Fibroblast of villous mesenchyme (primary cell): ENCODE data around the gene ZDHHC24. TPM values are rescaled to one million over a fixed set of nuclear protein-coding genes. Genes with fewer than 3 reads are reported as not detected.

Source experiments
- DNase-seq: peaks from one replicate; pipeline ENCODE4 v3.0.0-alpha.2; 2010; ENCODE audit warnings: low read depth
- H3K4me3 ChIP-seq: 2 replicates; pipeline ENCODE4 v1.5.1; 2011; ENCODE audit warnings: low read depth, mild to moderate bottlenecking, low read length
- CTCF ChIP-seq: IDR thresholded peaks from 2 replicates; pipeline ENCODE4 v1.5.1; 2012; ENCODE audit warnings: low read depth, mild to moderate bottlenecking, low read length; ENCODE audit not compliant: insufficient read depth
- total RNA-seq: library from RNA; depleted of rRNA; stranded (reverse); fragments of >200 nt; gene quantifications from 2 replicates; pipeline ENCODE4 v1.2.3, GENCODE V29; 2012

ZDHHC24 gene
- total RNA-seq, 1 donor: 9.5 TPM

- TF ChIP-seq CTCF: no peak
- DNase-seq: peak; percentile 97
- H3K4me3 ChIP-seq: peak within 1 kb of the TSS; percentile 90
Measured at GRCh38 chr11:66480117-66480938, 65.5 kb downstream of the ZDHHC24 start, which contains the start of gene DPP3. DPP3 (plus strand) TSS chr11:66480434; CDS start chr11:66482201, 1,767 bp downstream.

GRCh38 chr11:66479394-66480116, 66.3 kb downstream of the ZDHHC24 start:
- TF ChIP-seq CTCF: no peak

GRCh38 chr11:66478729-66479393, 67.0 kb downstream of the ZDHHC24 start:
- peak; percentile 81 for TF ChIP-seq CTCF
- peak overlapping the region; percentile 90 for H3K4me3 ChIP-seq
- DNase-seq: no peak

More at GRCh38 chr11:66479394-66480116, 66.3 kb downstream of the ZDHHC24 start:
- H3K4me3 ChIP-seq: peak overlapping the region; percentile 90
- peak; percentile 40 for DNase-seq

GRCh38 chr11:66477263-66478201, 68.3 kb downstream of the ZDHHC24 start:
- TF ChIP-seq CTCF: no peak
- DNase-seq: no peak
- H3K4me3 ChIP-seq: no peak overlapping the region

- no peak for DNase-seq
- no peak for TF ChIP-seq CTCF
- H3K4me3 ChIP-seq: no peak overlapping the region
Measured at GRCh38 chr11:66476841-66477251, 69.0 kb downstream of the ZDHHC24 start.
